K562 (cell line): ENCODE results near the gene CCR2. TPM values are rescaled to one million over a fixed set of nuclear protein-coding genes. Genes with fewer than 3 reads are reported as not detected.

Experiments
- ATAC-seq: fragments of 200-7000 bp; cut with Tn5 transposase; 3 replicates; pipeline ENCODE4 v1.9.1; 2020; ENCODE audit warnings: moderate library complexity
- BruUV-seq: library from RNA; stranded (reverse); fragments of 400-500 nt; replicated peaks from 2 replicates; lab custom pipeline; 2021; lab: Mats Ljungman, UMichigan
- CTCF ChIA-PET: fragments of 300-600 bp; formaldehyde crosslinking; extraction: SDS; loops from one replicate; lab custom pipeline; 2021; ENCODE audit warnings: low intra/inter-chr PET ratio; lab: Yijun Ruan, JAX
- POLR2A ChIA-PET: fragments of 300-600, 350-650 bp; sonication (Branson Sonifier 250); formaldehyde crosslinking; extraction: SDS; loops from one replicate; lab custom pipeline; 2021; ENCODE audit warnings: antibody characterized with exemption, inconsistent platforms; lab: Yijun Ruan, JAX
- DNase-seq, 4 experiments: peaks; one replicate each; pipeline versions ENCODE4 v3.0.0 to v3.0.0-alpha.2; 2011 to 2018; ENCODE audit warnings: low spot score in 3 of 4, mixed read lengths in 3 of 4; ENCODE audit errors: extremely low read depth in 1 of 4
- FAIRE-seq: peaks from 2 replicates; lab custom pipeline; 2011; peaks lifted over from hg19 to GRCh38; lab: Jason Lieb, UNC
- H2AFZ ChIP-seq: 2 replicates; pipeline ENCODE4 v1.6.0; 2011; ENCODE audit warnings: low read depth, low read length, control low read depth, inconsistent platforms
- H3K27ac ChIP-seq: fragments of 200-600 bp; 3 replicates; pipeline ENCODE4 v1.8.0; 2011; ENCODE audit warnings: low read depth, mild to moderate bottlenecking, control low read depth, inconsistent platforms, low read length, moderate library complexity, mixed read lengths; ENCODE audit errors: extremely low read depth
- H3K27me3 ChIP-seq, 2 experiments: fragments of 300-600 bp in 1 of 2; 2 replicates in 1 of 2; 3 replicates in 1 of 2; pipeline versions ENCODE4 v1.6.0 to v1.8.0; 2011; ENCODE audit warnings: inconsistent platforms in 2 of 2, low read length in 2 of 2, mild to moderate bottlenecking in 1 of 2, mixed read lengths in 1 of 2, moderate library complexity in 1 of 2; ENCODE audit not compliant: control insufficient read depth in 2 of 2, insufficient read depth in 2 of 2
- H3K36me3 ChIP-seq: fragments of 300-600 bp; 3 replicates; pipeline ENCODE4 v1.8.0; 2011; ENCODE audit warnings: mild to moderate bottlenecking, low read length, inconsistent platforms; ENCODE audit not compliant: control insufficient read depth, insufficient read depth
- H3K4me1 ChIP-seq, 2 experiments: fragments of 200-600 bp in 1 of 2; replicated peaks in 1 of 2; 2 replicates in 1 of 2; 3 replicates in 1 of 2; pipeline versions ENCODE4 v1.5.1 to v1.8.0; 2011; ENCODE audit warnings: inconsistent platforms in 2 of 2, low read length in 2 of 2, mild to moderate bottlenecking in 1 of 2, mixed read lengths in 1 of 2, moderate library complexity in 1 of 2; ENCODE audit not compliant: control insufficient read depth in 2 of 2, insufficient read depth in 2 of 2
- H3K4me2 ChIP-seq: 2 replicates; pipeline ENCODE4 v1.6.1; 2011; ENCODE audit warnings: low read length, control low read depth, inconsistent platforms, mixed read lengths; ENCODE audit not compliant: insufficient read depth
- H3K4me3 ChIP-seq: fragments of 200-600 bp; sonication (generic), shearing (Covaris generic); 2 replicates; pipeline ENCODE4 v1.5.1; 2016; ENCODE audit warnings: control low read depth, inconsistent platforms
- H3K79me2 ChIP-seq: fragments of 200-600 bp; 3 replicates; pipeline ENCODE4 v1.8.0; 2011; ENCODE audit warnings: low read length, inconsistent platforms; ENCODE audit not compliant: control insufficient read depth, insufficient read depth
- H3K9ac ChIP-seq, 2 experiments: 2 replicates each; pipeline versions ENCODE4 v1.6.0 to v1.6.1; 2011; ENCODE audit warnings: low read depth in 2 of 2, low read length in 2 of 2, control low read depth in 1 of 2, inconsistent platforms in 1 of 2, mild to moderate bottlenecking in 1 of 2, mixed read lengths in 1 of 2; ENCODE audit not compliant: insufficient read depth in 1 of 2
- H3K9me1 ChIP-seq: one replicate; pipeline ENCODE4 v1.6.0; 2011; ENCODE audit warnings: inconsistent platforms, mild to moderate bottlenecking, low read length, moderate library complexity; ENCODE audit not compliant: control insufficient read depth, insufficient read depth
- H3K9me3 ChIP-seq: replicated peaks from 2 replicates; pipeline ENCODE4 v1.5.1; 2011; ENCODE audit warnings: low read depth, low read length, inconsistent platforms; ENCODE audit not compliant: control insufficient read depth, insufficient read depth
- H4K20me1 ChIP-seq: replicated peaks from 2 replicates; pipeline ENCODE4 v1.6.1; 2011; ENCODE audit warnings: low read length, inconsistent platforms, mixed read lengths; ENCODE audit not compliant: control insufficient read depth, insufficient read depth
- C11orf30 ChIP-seq: fragments of 450-650 bp; IDR thresholded peaks from 2 replicates; pipeline ENCODE4 v1.6.1; 2016; ENCODE audit warnings: low read depth, mild to moderate bottlenecking
- E2F5 ChIP-seq: sonication (generic); formaldehyde crosslinking; IDR thresholded peaks from 2 replicates; pipeline ENCODE4 v1.8.0; 2022; ENCODE audit warnings: mild to moderate bottlenecking, missing genetic modification reagents
- E2F8 ChIP-seq: fragments of 450-650 bp; IDR thresholded peaks from 2 replicates; pipeline ENCODE4 v1.7.1; 2018; ENCODE audit warnings: mild to moderate bottlenecking, low read depth; ENCODE audit not compliant: partially characterized antibody
- FOXM1 ChIP-seq, 2 experiments: fragments of 450-650 bp in 1 of 2; sonication (generic) in 1 of 2; formaldehyde crosslinking in 1 of 2; IDR thresholded peaks; 2 replicates each; pipeline versions ENCODE4 v1.6.1 to v1.9.0; 2017 to 2022; ENCODE audit warnings: low read depth in 2 of 2, mild to moderate bottlenecking in 2 of 2, missing genetic modification reagents in 1 of 2, moderate library complexity in 1 of 2
- GTF2A2 ChIP-seq: IDR thresholded peaks from 2 replicates; pipeline ENCODE4 v1.6.1; 2016; ENCODE audit warnings: mild to moderate bottlenecking, missing genetic modification characterization, missing compliant biosample characterization
- HBP1 ChIP-seq: fragments of 450-650 bp; formaldehyde crosslinking; IDR thresholded peaks from 2 replicates; pipeline ENCODE4 v1.4.0; 2022; ENCODE audit warnings: missing genetic modification characterization
- HES1 ChIP-seq: fragments of 450-650 bp; IDR thresholded peaks from 2 replicates; pipeline ENCODE4 v1.6.1; 2016; ENCODE audit warnings: low read depth, mild to moderate bottlenecking, moderate library complexity
- MLX ChIP-seq, 2 experiments: fragments of 450-650 bp in 1 of 2; sonication (generic) in 1 of 2; formaldehyde crosslinking; conservative IDR thresholded peaks; 2 replicates each; pipeline versions ENCODE4 v1.4.0 to v1.8.1; 2020 to 2022; ENCODE audit warnings: mild to moderate bottlenecking in 1 of 2, missing genetic modification reagents in 1 of 2
- MTF1 ChIP-seq: fragments of 250-450 bp; sonication (Bioruptor Pico); IDR thresholded peaks from 2 replicates; pipeline ENCODE4 v1.9.0; 2021; ENCODE audit warnings: moderate library complexity, mild to moderate bottlenecking, inconsistent platforms, borderline replicate concordance
- SP2 ChIP-seq: IDR thresholded peaks from 2 replicates; pipeline ENCODE4 v1.6.1; 2011; ENCODE audit warnings: mild to moderate bottlenecking, low read depth, low read length, moderate library complexity; ENCODE audit not compliant: poor library complexity, severe bottlenecking; ENCODE audit errors: extremely low read depth
- TCF7 ChIP-seq: sonication (generic); IDR thresholded peaks from 2 replicates; pipeline ENCODE4 v1.6.1; 2016; ENCODE audit warnings: antibody characterized with exemption, borderline replicate concordance
- XRCC5 ChIP-seq: fragments of 200-400 bp; formaldehyde crosslinking; IDR thresholded peaks from 2 replicates; pipeline ENCODE4 v1.6.1; 2017; ENCODE audit warnings: low read depth, mild to moderate bottlenecking, low read length
- WGBS: fragments of 100-300 bp; shearing (Covaris generic); methylation state at CpG from one replicate; pipeline ENCODE4 v1.1.6; 2016; ENCODE audit warnings: low coverage, mixed read lengths; ENCODE audit not compliant: insufficient coverage; ENCODE audit errors: missing lambda C conversion rate; 5-methylcytosine and 5-hydroxymethylcytosine counted together
- in situ Hi-C: fragments of 300-500 bp; cut with MboI; formaldehyde crosslinking; loops from 4 replicates; pipeline ENCODE4 v1.15.0; 2018; ENCODE audit warnings: inconsistent platforms, mixed read lengths
- intact Hi-C: fragments of 100-400 bp; cut with micrococcal nuclease; formaldehyde crosslinking; loops from 2 replicates; pipeline ENCODE4 v1.14.2; 2022
- polyA plus RNA-seq, 8 experiments: library from polyadenylated mRNA; depleted of rRNA in 4 of 8; stranded (reverse) in 5 of 8; unstranded in 3 of 8; fragments of >200 nt; fragmentation: Nextera tagmentation in 2 of 8; fragmentation: Illumina TruSeq in 1 of 8; extraction: Ambion mirVana in 2 of 8; extraction: Trizol in 1 of 8; gene quantifications; 2 replicates each; pipeline versions ENCODE4 v1.2.1 to v1.2.3, GENCODE V29; 2011 to 2014; ENCODE audit warnings: inconsistent platforms in 1 of 8, missing spikeins in 1 of 8
- total RNA-seq, 7 experiments: library from RNA; depleted of rRNA in 6 of 7; stranded (reverse); fragments of >200 nt in 6 of 7; fragmentation: Illumina TruSeq in 2 of 7; extraction: Trizol in 2 of 7; gene quantifications; 2 replicates each; pipeline versions ENCODE4 v1.2.1 to v1.2.3, GENCODE V29; 2011 to 2021; ENCODE audit warnings: low replicate concordance in 1 of 7

Gene CCR2
- total and polyA plus RNA-seq, 9 of the 15 experiments (the other 6 are each of a cell fraction or from before 2014, with no cell fraction given), result not detected

GRCh38 chr3:46374755-46375154 is 20.8 kb downstream of the CCR2 start (continued):
- TF ChIP-seq MTF1, result no peak
- no peak for TF ChIP-seq XRCC5
- TF ChIP-seq MLX (CRISPR knock-in tag; conservative IDR thresholded peaks at IDR 0.05), result no peak
- TF ChIP-seq SP2, result no peak
- peak; percentile 86 for TF ChIP-seq C11orf30
- no peak for TF ChIP-seq TCF7
- no peak for TF ChIP-seq E2F5 (CRISPR knock-in tag)

GRCh38 chr3:46375218-46375617 is 21.3 kb downstream of the CCR2 start:
- H3K36me3 ChIP-seq, result no peaks in the 10 kb centered on the region
- H3K4me3 ChIP-seq, result no peak overlapping the region
- no peak overlapping the region for H2AFZ ChIP-seq
- H3K27ac ChIP-seq, result no peak overlapping the region
- FAIRE-seq (no peak), DNase-seq (no peak), ATAC-seq (no peak)
- H3K9me1 ChIP-seq, result no peaks in the 10 kb centered on the region
- ChIA-PET CTCF (no interaction called here), POLR2A (interaction anchor here (0.6 to 1.0 kb wide), 2 partner anchors 11 to 12 kb away, joined by 4 to 6 read pairs; no protein-coding TSS in a partner anchor)
- peaks cover 15 to 35% of the 10 kb centered on the region in 2 experiments; a peak in 4 of 5 replicates for H3K27me3 ChIP-seq
- no peaks in the 10 kb centered on the region for H4K20me1 ChIP-seq
- H3K9me3 ChIP-seq, result no peaks in the 10 kb centered on the region
- no peaks in the 10 kb centered on the region for H3K4me1 ChIP-seq
- intact Hi-C loops (loop anchor here (5.0 kb wide), 1 partner anchor 298 kb away; no protein-coding TSS in a partner anchor), in situ Hi-C loops (no loop called here)
- no peak overlapping the region for H3K4me2 ChIP-seq
- H3K79me2 ChIP-seq, result no peaks in the 10 kb centered on the region
- 3% methylated on average over 2 of the region's 2 CpGs for whole genome bisulfite sequencing
- no TSS peak for BruUV-seq
- no peak overlapping the region for H3K9ac ChIP-seq
- TF ChIP-seq E2F8 (no peak), HBP1 (CRISPR knock-in tag) (no peak), FOXM1 (IDR thresholded peaks at IDR 0.05; ENCODE audit: low read depth) (no peak), FOXM1 (CRISPR knock-in tag; IDR thresholded peaks at IDR 0.05; ENCODE audit: low read depth) (no peak), HES1 (no peak), GTF2A2 (tag) (no peak)
